NCI-H2029 treated with DMSO at 0.1 percent for 48 hours (cell line): ENCODE measurements around the gene CAMK2G.
"Not testable (repeated sequence)": the region's sequence is repeated elsewhere in the genome, so short reads cannot be mapped to it uniquely, and the experiment has no call there.

Source experiments
- DNase-seq: peaks from one replicate; lab custom pipeline; 2025; lab: John Stamatoyannopoulos, UW

CAMK2G gene

DNA sequence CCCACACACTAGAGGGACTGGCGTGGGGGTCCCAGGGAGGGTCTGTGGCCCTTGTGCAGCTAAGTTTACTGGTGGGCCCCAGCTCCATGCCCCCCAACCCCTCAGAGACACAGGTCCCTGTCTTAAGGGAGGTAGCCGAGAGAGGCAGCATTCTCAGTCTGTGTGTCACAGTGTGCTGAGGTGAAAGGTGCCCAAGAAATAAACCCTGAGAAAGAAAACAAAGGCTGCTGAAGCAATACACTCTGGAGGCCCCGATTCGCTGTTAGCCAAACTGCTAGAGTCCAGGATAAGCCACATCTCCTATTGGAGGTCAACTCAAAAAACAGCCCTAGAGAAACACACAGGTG lies 34.3 kb downstream of the CAMK2G start:
- no peak for DNase-seq

- DNase-seq: no peak
These were observed 34.9 kb downstream of the CAMK2G start for GRCh38 chr10:73839276-73839966.

- DNase-seq: no peak
These were observed 35.5 kb downstream of the CAMK2G start for GRCh38 chr10:73838827-73839226.

- DNase-seq: no peak
These were observed 36.3 kb downstream of the CAMK2G start for GRCh38 chr10:73838008-73838567.

DNA sequence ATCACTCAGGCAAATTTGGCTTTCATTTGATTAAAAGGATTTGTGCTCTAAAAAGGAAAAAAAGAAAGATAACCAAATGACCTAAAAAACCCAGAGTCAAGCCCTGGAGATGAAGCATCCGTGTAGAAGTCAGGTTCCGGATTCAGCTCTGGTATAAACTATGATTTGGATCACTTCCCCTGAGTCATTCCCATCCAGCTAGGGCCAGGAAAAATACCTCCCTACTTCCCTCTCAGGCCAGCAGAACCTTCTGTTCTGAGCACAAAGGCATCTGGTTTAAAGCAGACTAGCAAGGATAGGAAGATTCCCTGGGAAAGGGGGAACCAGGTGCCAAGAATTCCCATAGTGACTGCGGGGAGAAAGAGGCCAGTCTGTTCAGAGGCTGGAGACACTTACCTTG lies 37.3 kb downstream of the CAMK2G start:
- no peak for DNase-seq

DNA sequence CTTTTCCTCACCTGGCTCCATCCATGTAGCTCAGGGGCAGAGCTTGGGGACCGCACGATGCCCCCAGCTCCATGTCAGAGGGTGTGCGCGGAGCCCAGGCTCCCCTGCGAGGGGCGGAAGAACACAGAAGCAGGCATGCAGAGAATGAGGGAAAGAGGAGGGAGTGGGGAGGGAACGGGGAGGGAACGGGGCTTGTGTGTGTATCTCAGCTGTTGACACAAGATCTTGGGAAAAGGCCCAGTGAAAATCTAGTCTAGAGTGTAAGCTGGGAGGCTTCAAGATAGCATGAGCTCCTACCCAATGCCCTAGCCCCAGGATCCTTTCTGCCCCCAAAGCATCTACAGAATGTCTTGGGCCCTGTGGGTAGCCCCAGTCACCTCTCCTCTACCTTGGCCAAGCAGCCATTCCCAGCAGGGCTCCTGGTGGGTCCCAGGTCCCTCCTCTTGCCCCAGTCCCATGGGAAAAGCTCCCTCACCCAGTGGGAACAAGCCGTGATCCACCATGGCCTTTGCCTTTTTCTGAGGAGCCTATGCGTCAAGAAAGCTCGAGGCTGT lies 37.9 kb downstream of the CAMK2G start:
- DNase-seq: no peak

DNA sequence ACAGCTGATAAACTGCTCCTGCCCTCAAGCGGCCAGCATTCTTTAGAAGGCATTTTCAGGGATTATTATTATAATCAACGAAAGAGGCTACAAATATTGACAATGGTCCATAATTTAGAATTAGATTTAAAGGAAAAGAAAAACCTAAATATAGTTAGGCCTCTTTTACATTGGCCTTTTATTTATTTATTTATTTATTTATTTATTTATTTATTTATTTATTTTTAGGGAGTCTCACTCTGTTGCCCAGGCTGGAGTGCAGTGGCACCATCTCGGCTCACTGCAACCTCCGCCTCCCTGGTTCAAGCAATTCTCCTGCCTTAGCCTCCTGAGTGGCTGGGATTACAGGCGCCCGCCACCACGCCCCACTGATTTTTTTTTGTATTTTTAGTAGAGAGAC lies 45.3 kb downstream of the CAMK2G start:
- DNase-seq: not testable (repeated sequence)

DNA sequence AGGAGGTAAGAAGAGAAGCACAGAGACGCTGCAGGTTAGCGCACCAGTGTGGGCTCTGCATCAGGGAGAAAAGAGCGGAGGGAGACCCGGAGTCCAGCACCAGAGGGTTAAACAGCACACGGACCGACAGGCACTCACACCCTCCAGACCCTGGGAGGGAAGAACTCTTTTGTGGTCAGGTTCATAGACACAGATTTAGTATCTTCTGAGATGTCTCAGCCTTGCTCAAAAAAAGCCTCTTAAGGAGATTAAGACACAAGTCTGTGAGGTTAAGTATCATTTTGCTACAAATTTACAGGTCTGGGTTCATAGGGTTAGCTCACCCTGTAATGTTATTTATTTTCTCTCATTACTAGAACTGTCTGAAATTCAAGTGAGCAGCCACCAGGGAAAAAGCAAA lies 46.2 kb downstream of the CAMK2G start:
- no peak for DNase-seq

DNA sequence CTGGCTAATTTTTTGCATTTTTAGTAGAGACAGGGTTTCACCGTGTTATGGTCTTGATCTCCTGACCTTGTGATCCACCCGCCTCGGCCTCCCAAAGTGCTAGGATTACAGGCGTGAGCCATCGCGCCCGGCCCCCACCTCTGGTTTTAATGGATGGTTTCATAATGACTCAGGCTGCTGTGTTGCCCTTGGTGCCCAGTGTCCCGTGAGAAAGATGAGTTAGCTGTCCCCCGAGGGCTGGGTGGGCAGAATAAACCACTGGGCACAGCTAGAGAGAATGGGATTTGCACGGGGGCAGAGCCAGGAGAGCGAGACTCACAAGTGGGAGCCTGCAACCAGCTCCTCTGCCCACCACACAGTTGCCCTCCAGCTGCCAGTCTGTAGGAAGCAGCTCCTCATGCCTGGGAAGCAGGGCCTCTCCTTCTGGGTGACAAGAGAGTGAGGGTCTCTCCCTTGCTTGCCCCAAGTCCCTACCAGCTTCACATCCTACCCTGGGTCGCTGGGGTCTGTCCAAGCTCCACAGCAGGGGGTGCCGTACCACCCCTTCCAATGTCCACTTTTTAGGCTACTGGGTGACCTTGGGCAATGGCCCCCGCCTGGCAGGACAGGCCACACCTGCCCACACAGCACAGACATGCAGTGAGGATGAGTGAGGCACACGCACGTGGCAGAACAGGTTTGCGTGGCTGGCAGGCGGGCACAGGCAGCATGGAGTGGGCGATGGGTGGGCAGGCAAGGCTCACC lies 46.8 kb downstream of the CAMK2G start:
- DNase-seq: no peak

- DNase-seq: no peak
These were observed 50.1 kb downstream of the CAMK2G start for GRCh38 chr10:73824146-73824725.

DNA sequence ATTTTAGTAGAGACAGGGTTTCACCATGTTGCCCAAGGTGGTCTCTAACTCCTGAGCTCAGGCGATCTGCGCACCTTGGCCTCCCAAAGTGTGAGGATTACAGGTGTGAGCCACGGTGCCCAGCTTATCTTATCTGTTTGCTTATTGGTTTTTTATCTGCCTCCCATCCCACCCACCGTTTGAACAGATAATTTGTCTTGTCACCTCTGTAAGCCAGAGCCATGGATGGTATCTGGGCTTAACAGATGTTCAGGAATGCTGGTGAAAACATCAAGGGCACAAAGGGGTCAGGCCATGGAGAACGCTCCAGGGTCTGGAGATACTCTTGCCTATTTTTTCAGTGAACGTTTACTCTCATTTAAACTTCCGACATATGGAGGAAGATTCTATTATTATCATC lies 51.0 kb downstream of the CAMK2G start:
- no peak for DNase-seq

DNA sequence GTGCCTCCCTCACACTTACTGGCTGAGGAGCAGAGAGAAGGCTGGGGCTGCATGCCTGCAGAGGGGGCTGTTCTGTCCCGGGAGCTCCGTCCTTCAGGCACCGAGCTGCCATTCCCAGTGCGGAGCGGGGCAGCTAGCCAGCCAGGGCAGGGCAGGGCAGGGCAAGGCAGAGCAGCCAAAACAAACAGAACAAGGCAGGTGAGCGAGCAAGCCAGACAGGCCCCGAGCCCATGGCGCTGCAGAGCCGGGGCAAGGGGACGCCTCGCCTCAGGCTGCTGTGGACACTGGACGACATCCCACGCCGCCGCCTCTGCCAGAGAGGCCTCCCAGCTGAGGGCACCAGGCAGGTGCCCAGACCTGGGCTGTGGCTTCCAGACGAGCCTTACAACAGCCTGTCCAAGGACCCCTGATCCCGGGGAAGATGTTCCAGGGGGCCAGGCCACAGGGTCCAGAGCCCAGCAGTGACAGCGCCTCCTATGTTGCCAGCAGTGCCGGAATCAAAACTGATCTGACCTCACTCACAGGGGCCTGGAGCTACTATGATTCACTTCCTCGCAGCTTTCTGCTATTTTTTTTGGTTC lies 54.8 kb downstream of the CAMK2G start:
- DNase-seq: no peak

- no peak for DNase-seq
These were observed 55.3 kb downstream of the CAMK2G start for GRCh38 chr10:73819081-73819480.

DNA sequence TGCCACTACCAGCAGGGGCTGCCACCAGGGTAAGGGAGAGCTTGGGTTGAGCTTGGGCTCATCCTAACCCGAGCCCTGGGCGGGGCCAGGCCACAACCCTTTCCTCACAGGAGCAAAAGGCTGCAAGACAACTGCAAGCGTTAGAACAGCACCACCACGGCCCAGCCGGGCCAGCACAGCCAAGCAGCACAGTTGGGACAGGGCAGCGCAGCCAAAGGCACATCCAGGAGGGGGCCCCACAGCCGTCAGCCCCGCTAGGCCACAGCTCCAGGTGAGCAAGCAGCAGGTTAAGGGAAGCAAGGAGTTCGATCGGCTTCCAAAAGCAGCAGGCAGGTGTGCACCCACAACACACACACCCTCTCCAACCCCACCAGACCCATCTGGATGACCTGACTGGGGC lies 56.0 kb downstream of the CAMK2G start:
- DNase-seq: no peak

DNA sequence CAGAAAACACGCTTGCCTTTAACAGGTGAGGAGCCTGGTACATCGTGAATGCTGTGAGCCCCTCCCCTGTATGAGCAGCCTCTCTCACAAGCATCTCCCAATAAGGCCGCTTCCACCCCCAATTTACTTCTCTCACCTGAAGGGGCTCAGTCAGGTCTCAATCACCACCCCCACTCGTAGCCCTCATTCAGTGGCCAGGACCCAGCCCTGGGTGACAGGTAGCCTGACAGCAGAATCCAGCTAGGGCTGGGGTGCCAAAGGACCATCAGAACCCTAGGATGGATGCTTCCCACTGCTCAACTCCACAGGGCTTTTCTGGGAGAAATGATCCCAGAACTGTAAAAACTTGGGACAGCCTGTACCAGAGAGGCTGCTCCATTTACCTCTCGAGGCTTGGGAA lies 56.5 kb downstream of the CAMK2G start:
- no peak for DNase-seq

- no peak for DNase-seq
These were observed 57.2 kb downstream of the CAMK2G start for GRCh38 chr10:73816917-73817729.

DNA sequence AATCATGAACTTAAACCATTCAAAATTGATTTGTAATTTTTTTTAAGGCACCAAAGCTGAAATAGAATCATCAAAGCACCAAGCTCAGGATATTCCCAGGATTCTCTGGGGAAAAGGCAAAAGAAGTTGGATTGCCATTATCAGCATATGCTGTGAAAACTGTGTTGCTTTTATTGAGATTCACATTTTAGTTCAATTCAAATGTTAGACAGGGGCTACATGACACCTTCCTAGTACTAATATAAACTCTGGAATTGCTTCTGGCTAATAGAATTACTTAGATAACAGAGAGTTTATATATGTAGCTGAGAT lies 58.7 kb downstream of the CAMK2G start:
- DNase-seq: no peak

GRCh38 chr10:73814896-73815718 lies 59.2 kb downstream of the CAMK2G start:
- no peak for DNase-seq

- no peak for DNase-seq
These were observed 60.0 kb downstream of the CAMK2G start for GRCh38 chr10:73814276-73814895.

DNA sequence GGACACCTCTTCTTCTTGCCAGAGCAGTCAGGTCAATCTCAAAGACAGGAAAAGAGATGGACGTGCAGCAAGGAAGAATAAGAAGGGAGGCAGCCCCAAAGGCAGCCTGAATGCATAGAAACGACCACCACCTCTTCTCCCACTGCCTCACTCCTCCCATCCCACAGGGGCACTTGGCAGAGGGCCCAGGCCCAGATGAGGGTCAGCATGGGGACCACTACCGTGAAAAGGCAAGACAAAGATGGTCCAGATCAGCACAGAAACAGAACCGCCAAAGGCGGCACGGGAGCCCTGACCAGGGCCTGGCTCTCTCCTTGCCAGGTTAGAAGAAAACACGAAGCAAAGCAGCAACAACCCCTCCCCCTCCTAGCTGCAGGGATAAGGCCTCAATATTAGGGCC lies 61.0 kb downstream of the CAMK2G start:
- DNase-seq: no peak
